Suppressor macrophage (primary cell): ENCODE results near the gene PRKAR2B.
A peak's percentile ranks its signal among the peaks of the same experiment; 100 is the strongest.
"Not testable (repeated sequence)": the region's sequence is repeated elsewhere in the genome, so short reads cannot be mapped to it uniquely, and the experiment has no call there.

Source experiments
- DNase-seq, 4 experiments: peaks; one replicate each; pipeline ENCODE4 v3.0.0-alpha.2; 2020 to 2022

Gene PRKAR2B

GRCh38 chr7:107027208-107027607 lies 17.3 kb upstream of the PRKAR2B start:
- peak; percentile 17 to 67 (median 38) for DNase-seq

GRCh38 chr7:107029061-107029763 lies 15.3 kb upstream of the PRKAR2B start:
- peak in 3 of 4 experiments; percentile 56 to 62 (median 60) for DNase-seq

- DNase-seq: no peak
Measured at GRCh38 chr7:107029764-107030286, 14.7 kb upstream of the PRKAR2B start.

- DNase-seq: no peak
Measured at GRCh38 chr7:107032050-107032449, 12.5 kb upstream of the PRKAR2B start.

GRCh38 chr7:107032720-107033438 lies 11.6 kb upstream of the PRKAR2B start:
- DNase-seq: no peak

GRCh38 chr7:107034553-107034952 lies 10.0 kb upstream of the PRKAR2B start:
- DNase-seq: no peak

GRCh38 chr7:107035446-107035845 lies 9.1 kb upstream of the PRKAR2B start:
- peak in 1 of 4 experiments; percentile 26 for DNase-seq

- no peak for DNase-seq
Measured at GRCh38 chr7:107036535-107036934, 8.0 kb upstream of the PRKAR2B start.

- peak; percentile 12 to 59 (median 42) for DNase-seq
Measured at GRCh38 chr7:107037717-107038603, 6.5 kb upstream of the PRKAR2B start.

- no peak for DNase-seq
Measured at GRCh38 chr7:107039199-107039900, 5.2 kb upstream of the PRKAR2B start.

- peak; percentile 6 to 38 (median 18) for DNase-seq
Measured at GRCh38 chr7:107041097-107041496, 3.4 kb upstream of the PRKAR2B start.

GRCh38 chr7:107041764-107042163 lies 2.7 kb upstream of the PRKAR2B start:
- DNase-seq: not testable (repeated sequence)

- DNase-seq: not testable (repeated sequence)
Measured at GRCh38 chr7:107042326-107042910, 2.1 kb upstream of the PRKAR2B start.

- peak in 1 of 4 experiments; percentile 23 for DNase-seq
Measured at GRCh38 chr7:107043491-107043890, 1.0 kb upstream of the PRKAR2B start.

- DNase-seq: no peak
Measured at GRCh38 chr7:107043921-107044346, 571 bp upstream of the PRKAR2B start.

- peak in 3 of 4 experiments; percentile 15 to 44 (median 34) for DNase-seq
Measured at GRCh38 chr7:107045195-107045960, 873 bp downstream of the PRKAR2B start.

GRCh38 chr7:107045980-107046379 lies 1.5 kb downstream of the PRKAR2B start:
- DNase-seq: no peak

GRCh38 chr7:107046491-107047259 lies 2.2 kb downstream of the PRKAR2B start:
- no peak for DNase-seq

GRCh38 chr7:107047902-107048782 lies 3.6 kb downstream of the PRKAR2B start:
- DNase-seq: no peak
